ENCODE measurements around the gene PKIG. TPM values are rescaled to one million over a fixed set of nuclear protein-coding genes. Genes with fewer than 3 reads are reported as not detected.

Gene PKIG
- total RNA-seq, 1 experiment from 2014 or later: 66.3 TPM

GRCh38 chr20:44596010-44596409, 13.6 kb downstream of the PKIG start:
- Histone ChIP-seq H3K36me3 (ENCODE audit: control insufficient read depth, insufficient read depth, low read length) (no peaks in the 10 kb centered on the region), H3K9me3 (ENCODE audit: control insufficient read depth, insufficient read depth, low read depth, low read length) (no peaks in the 10 kb centered on the region), H3K27ac (ENCODE audit: low read length) (peak overlapping the region; percentile 10), H3K4me3 (ENCODE audit: low read depth in 2 of 2, low read length in 2 of 2) (no peak overlapping the region), H3K4me1 (ENCODE audit: control insufficient read depth, insufficient read depth, low read length) (peaks cover 26% of the 10 kb centered on the region), H3K27me3 (ENCODE audit: control insufficient read depth, insufficient read depth, low read length) (no peaks in the 10 kb centered on the region)
- ChIA-PET POLR2A (no interaction called here), CTCF (no interaction called here)
- BruUV-seq (replicated peaks): no TSS peak
- peak; percentile 70 for DNase-seq (ENCODE audit: low read depth, low spot score)
- ATAC-seq: peak; percentile 36
- in situ Hi-C loops (cut with HindIII; ENCODE audit: low pct_unique_long_range_greater_than_20kb, low sequenced_read_pairs): no loop called here
- intact Hi-C loops (cut with micrococcal nuclease; ENCODE audit: unreplicated experiment): no loop called here
- no peak for TF ChIP-seq REST (IDR thresholded peaks at IDR 0.05; ENCODE audit: insufficient read depth in 1 of 2, low read depth in 2 of 2, low read length in 1 of 2)
- TF ChIP-seq POLR2AphosphoS5 (IDR thresholded peaks at IDR 0.05; ENCODE audit: low read depth, low read length): no peak
- TF ChIP-seq CTCF (IDR thresholded peaks at IDR 0.05): no peak
- TF ChIP-seq TCF7L2 (IDR thresholded peaks at IDR 0.05; ENCODE audit: low read depth, low read length): no peak
- TF ChIP-seq SIN3A (IDR thresholded peaks at IDR 0.05; ENCODE audit: borderline replicate concordance, insufficient read depth, low read depth, low read length): no peak

GRCh38 chr20:44596876-44597275, 14.5 kb downstream of the PKIG start:
- intact Hi-C loops (cut with micrococcal nuclease; ENCODE audit: unreplicated experiment) (no loop called here), in situ Hi-C loops (cut with HindIII; ENCODE audit: low pct_unique_long_range_greater_than_20kb, low sequenced_read_pairs) (no loop called here)
- no peaks in the 10 kb centered on the region for H3K27me3 ChIP-seq (ENCODE audit: control insufficient read depth, insufficient read depth, low read length)
- H3K27ac ChIP-seq (ENCODE audit: low read length): peak overlapping the region; percentile 10
- peaks cover 34% of the 10 kb centered on the region for H3K4me1 ChIP-seq (ENCODE audit: control insufficient read depth, insufficient read depth, low read length)
- DNase-seq (ENCODE audit: low read depth, low spot score) (no peak), ATAC-seq (no peak)
- TF ChIP-seq CTCF (IDR thresholded peaks at IDR 0.05): no peak
- no peak for TF ChIP-seq SIN3A (IDR thresholded peaks at IDR 0.05; ENCODE audit: borderline replicate concordance, insufficient read depth, low read depth, low read length)
- no peaks in the 10 kb centered on the region for H3K36me3 ChIP-seq (ENCODE audit: control insufficient read depth, insufficient read depth, low read length)
- ChIA-PET CTCF (interaction anchor here (0.6 kb wide), 1 partner anchor 213 kb away, joined by 4 read pairs; no protein-coding TSS in a partner anchor), POLR2A (no interaction called here)
- no peak overlapping the region for H3K4me3 ChIP-seq (ENCODE audit: low read depth in 2 of 2, low read length in 2 of 2)
- H3K9me3 ChIP-seq (ENCODE audit: control insufficient read depth, insufficient read depth, low read depth, low read length): no peaks in the 10 kb centered on the region
- BruUV-seq (replicated peaks): no TSS peak

Data from Panc1 (cell line).